Hindlimb muscle (tissue), 1 donor: Measurements from ENCODE around the gene FMO5. TPM values are rescaled to one million over a fixed set of nuclear protein-coding genes. Genes with fewer than 3 reads are reported as not detected.
"Not testable (repeated sequence)": the region's sequence is repeated elsewhere in the genome, so short reads cannot be mapped to it uniquely, and the experiment has no call there.

Source experiments
- DNase-seq: peaks from one replicate; pipeline ENCODE4 v3.0.0-alpha.2; 2013
- polyA plus RNA-seq: library from polyadenylated mRNA; unstranded; fragments of 120-200 nt; gene quantifications from one replicate; pipeline ENCODE4 v1.2.1, GENCODE V29; 2013; ENCODE audit not compliant: insufficient read length

The FMO5 gene
- polyA plus RNA-seq, 1 donor = 2.4 TPM

DNA sequence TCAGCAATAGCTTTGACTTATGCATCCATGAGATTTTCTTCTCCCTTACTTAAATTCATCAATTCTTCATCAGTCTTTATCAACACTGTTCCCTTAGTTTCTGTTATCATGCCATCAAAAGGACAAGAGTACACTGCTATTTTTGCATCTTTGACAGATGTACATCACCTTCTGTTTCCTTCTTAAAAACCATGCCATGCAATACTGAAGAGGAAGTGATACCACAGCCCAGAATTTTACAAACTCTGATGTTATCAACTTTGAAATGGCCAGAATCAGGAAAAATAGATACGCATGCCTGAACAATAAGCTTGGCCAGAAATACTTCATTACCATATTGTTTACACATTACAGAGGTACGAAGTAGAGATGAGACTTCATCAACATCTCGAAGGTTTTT, 21.1 kb downstream of the FMO5 start:
- no peak for DNase-seq

DNA sequence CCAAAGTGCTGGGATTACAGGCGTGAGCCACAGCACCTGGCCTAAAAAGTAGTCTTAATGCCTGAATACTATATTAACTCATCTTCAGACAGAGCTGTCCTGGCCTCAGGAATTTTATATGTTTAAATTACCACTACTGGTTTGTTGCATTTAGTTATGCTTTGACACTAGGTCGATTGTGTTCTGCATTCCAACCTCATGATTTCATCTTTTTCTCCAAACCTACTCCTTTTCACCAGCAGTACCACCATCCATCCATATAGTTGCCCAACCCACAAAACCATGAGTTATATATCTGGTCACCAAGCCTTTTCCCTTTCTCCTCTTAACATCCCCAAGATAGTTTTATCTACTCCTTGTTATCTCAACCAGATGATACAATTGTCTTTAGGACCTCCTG, 22.6 kb downstream of the FMO5 start:
- no peak for DNase-seq

DNA sequence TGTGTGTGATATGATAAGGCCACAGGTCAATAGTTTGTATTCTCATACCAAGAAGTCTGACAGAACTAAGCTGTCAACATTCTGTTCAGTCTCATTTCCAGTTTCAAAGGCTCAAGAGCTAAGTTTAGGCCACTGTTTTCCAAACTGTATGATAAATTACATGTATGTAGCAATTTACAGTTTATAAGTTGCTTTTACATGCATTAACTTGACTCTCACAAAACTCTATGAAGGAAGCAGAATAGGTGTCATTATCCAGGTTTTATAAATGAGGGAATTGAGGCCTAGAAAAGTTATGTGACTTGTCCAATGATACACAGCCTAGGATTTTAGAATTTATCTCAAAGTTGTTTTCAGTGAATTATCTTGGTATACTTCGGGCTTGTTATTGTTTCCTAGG, 23.4 kb downstream of the FMO5 start:
- DNase-seq = no peak

GRCh38 chr1:147201276-147201675, 23.9 kb downstream of the FMO5 start:
- no peak for DNase-seq

DNA sequence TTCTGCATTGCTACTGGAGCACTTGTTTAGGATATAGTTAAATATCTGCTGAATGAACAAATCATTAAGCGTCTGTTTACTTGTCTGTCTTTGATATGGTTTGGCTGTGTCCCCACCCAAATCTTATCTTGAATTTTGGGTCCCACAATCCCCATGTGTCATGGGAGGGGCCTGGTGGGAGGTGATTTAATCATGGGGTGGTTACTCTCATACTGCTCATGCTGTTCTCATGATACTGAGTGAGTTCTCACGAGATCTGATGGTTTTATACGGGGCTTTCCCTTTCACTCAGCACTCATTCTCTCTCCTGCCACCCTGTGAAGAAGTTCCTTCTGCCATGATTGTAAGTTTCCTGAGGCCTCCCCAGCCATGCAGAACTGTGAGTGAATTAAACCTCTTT, 27.8 kb downstream of the FMO5 start:
- not testable (repeated sequence) for DNase-seq

DNA sequence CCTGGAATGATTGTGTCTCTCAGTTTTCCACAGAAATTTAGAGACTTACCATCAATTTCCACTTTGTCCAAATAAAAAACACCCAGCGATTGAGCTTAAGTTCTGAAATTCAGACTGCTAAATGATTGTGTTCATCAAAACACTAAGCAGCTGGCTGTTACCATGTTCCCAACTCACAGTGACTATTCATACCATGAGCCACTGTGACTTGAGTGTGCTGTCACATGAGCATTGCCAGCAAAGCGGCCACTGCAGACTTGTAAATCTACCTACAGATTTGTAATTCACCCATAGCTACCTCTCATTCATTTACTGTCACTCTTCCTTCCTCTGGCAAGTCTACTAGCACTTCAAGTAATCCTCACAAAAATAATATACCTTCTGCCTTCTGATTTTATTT, 35.6 kb downstream of the FMO5 start:
- DNase-seq = no peak

GRCh38 chr1:147185432-147185831, 39.7 kb downstream of the FMO5 start:
- no peak for DNase-seq

DNA sequence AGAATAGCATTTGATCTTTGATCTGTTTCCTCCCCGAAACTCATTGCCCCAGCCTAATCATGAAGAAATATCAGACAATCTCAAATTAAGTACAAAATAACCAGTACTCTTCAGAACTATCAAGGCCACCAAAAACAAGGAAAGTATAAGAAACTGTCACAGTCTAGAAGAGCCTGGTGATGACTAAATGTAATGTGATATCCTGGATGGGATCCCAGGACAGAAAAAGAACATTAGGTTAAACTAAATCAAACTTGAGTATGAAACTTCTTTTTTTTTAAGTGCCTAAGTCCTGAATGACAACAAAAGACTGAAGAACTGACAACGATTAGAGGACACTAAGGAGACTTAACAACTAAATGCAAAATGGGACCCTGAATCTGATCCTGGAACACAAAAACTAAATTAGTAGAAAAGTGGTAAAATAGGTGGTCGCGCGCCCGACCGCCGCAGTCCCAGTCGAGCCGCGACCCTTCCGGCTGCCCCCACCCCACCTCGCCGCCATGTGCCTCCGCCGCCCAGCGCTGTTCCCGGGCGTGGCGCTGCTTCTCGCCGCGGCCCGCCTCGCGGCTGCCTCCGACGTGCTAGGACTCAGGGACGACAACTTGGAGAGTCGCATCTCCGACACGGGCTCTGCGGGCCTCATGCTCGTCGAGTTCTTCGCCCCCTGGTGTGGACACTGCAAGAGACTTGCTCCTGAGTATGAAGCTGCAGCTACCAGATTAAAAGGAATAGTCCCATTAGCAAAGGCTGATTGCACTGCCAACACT, 47.3 kb downstream of the FMO5 start:
- no peak for DNase-seq

DNA sequence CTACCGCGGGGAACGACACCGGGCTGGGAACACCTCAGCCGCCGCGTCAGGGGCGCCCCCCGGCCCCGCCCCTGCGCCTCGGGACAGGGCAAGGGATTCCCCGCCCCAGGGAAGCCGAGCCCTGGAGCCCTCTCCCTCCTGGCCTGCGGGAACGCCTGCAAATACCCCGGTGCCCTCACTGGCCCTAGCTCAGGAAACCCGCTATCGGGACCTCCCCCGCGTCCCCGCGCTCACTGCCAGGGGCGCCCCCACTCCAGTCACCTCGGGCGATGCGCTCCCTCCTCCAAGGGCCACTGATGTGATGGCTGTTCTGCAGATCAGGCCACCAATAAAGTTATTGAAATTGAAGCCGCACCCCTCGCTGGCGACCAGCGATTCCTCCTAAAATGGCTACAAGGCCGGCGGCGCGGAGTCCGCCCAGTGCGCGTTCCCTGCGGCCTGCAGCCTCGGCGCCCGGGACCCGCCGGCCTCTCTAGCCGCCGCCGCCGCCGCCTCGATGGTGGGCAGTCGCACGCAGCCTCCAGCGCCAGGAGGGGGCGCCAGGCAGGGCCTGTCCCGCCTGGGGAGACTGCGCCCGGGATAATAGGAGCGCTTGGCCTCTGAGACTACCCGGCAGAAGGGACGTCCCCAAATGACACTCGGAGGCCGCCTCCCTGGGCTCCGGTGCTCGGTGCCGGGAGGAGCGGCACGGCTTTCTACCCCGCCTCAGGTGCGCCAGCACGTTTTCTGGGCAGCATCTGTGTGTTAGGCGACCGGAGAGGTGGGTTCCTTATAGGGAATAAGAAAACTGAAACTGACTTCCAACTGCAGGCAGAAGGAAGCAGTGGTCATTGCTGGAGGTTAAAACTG, 52.7 kb downstream of the FMO5 start, which contains the start of gene PRKAB2:
PRKAB2 (minus strand) TSS at position 303 of the 849 bp plus-strand sequence. CDS start 326 bp downstream, outside the sequence.
- DNase-seq = peak; percentile 96

DNA sequence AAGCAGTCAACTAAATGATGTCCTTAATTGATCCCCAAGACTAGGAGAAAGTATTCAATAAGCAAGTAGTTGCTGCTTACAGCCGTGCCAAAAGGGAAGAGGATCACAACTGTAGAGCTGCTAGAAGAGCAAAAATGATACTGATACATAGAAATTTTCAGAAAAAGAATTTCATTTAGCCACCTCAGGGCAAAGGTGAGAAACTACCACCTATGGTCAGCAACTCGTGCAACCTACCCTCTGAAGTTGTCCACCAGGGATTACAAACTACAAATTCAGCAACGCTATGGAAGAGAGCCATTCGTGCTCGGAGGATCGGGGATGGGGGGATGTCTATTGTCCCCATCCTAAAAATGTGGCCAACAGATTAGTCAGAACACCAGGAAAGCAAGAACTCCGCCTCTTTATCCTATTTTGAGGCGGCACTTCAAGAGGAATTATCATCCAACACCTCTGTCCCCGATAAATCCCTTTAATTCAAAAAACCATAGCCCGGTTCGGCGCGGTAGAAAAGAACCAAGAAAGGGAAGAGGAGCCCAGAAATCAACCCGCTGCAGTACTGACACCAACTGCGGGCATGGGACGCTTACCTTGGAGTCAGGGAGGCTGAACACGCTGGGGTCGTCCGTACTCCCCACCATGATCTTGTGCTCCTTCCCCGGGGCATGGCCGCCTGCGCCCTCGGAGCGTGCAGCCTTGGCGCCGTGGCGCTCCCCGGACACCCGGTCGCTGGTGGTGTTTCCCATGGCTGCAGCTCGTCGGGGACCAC, 53.6 kb downstream of the FMO5 start:
- DNase-seq = peak; percentile 25

- no peak for DNase-seq
Measured at GRCh38 chr1:147169840-147170674, 55.1 kb downstream of the FMO5 start.

- no peak for DNase-seq
Measured at GRCh38 chr1:147169171-147169570, 56.0 kb downstream of the FMO5 start.

DNA sequence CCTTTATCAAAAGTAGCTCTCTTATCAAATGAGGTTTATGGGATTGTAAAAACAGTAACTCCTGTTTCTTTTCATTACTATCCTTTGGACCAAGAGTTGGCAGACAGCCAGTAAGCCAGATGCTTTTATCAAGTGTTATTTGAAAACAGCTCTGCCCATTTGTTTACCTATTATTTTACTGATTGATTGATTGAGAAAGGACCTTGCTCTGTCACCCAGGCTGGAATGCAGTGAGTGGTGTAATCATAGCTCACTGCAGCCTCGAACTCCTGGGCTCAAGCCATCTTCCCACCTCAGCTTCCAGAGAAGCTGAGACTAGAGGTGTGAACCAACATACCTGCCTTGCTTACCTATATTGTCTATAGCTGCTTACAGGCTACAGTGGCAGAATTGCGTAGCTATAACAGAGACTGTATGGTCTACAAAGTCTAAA, 56.5 kb downstream of the FMO5 start:
- DNase-seq = no peak

GRCh38 chr1:147167365-147167764, 57.8 kb downstream of the FMO5 start:
- DNase-seq = no peak

DNA sequence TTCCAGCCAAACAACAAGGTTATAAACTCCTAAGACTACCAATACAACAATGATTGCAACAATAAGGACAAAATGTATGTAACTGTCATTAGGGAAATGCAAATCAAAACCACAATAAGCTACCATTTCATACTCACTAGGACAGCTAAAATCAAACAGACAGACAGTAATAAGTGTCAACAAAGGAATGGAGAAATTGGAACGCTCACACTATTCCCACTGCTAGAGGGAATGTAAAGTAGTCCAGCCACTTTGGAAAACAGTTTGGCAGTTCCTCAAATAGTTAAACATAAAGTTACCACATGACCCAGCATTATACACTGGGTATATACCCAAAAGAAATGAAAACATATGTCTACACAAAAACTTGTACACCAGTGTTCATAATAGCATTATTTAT, 62.1 kb downstream of the FMO5 start:
- DNase-seq = no peak

- DNase-seq = no peak
Measured at GRCh38 chr1:147162093-147162492, 63.0 kb downstream of the FMO5 start.

GRCh38 chr1:147157116-147157515, 68.0 kb downstream of the FMO5 start:
- DNase-seq = not testable (repeated sequence)

DNA sequence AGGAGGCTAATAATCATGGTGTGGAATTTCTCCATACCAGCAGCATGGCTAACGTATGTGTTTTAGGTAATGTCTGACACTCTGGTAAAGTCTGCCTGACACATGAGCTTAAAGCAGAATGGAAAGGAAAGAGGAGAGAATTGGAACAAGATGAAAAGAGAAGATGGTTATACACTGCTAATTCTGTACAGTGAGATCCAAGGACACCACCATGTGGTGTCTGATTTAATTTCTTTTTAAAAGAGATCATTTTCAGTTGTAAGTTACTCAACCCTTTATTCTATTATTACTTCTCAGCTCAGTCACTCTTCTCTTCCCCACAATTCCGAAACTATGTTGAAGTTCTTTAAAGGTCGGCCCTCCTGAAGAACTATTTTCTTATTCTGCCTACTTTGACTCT, 68.5 kb downstream of the FMO5 start:
- no peak for DNase-seq

DNA sequence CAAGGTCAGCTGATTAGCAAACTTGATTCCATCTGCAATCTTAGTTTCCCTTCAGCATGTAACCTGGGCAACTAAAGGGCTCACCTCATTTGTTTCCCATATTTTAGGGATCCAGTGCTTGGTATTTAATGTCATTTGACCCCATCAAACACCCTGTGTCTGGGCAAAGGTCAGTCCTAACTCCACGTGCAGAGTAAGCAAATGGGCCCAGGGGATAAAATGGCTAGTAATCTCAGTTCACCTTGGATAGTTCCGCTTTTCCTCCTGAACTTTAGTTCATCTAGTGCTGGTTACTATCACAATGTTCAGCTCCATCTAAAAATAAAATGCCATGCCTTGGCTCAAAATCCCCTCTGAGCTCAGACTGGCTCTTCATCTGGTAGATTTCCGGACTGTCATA, 72.4 kb downstream of the FMO5 start:
- DNase-seq = no peak

DNA sequence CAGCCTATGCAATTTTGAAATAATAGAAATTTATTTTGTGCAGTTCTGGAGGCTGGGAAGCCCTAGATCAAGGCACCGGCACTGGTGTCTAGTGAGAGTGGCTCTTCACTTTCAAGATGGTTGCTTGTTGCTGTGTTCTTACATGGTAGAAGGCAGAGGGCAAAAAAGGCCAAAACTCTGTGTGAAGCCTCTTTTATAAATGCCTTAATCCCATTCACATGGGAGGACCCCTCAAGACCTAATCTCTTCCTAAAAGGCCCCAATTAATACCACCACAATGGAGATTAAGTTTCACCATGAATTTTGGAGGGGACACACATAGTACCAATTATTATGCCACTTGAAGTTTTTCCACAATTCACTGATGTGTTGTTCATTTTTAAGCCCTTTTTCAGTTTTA, 73.9 kb downstream of the FMO5 start:
- DNase-seq = no peak

- no peak for DNase-seq
Measured at GRCh38 chr1:147142886-147143285, 82.3 kb downstream of the FMO5 start.
